OCI-LY3 (cell line): ENCODE data around the gene FAM181A.

ENCODE experiments used
- H2AFZ ChIP-seq: fragments of 200-600, 300-600 bp; shearing (Covaris generic); 2 replicates; pipeline ENCODE4 v1.6.0; 2014; ENCODE audit warnings: antibody characterized with exemption, low read depth, low read length
- H3K27ac ChIP-seq: fragments of 200-600, 300-600 bp; sonication (generic); 2 replicates; pipeline ENCODE4 v1.5.1; 2014; ENCODE audit warnings: mild to moderate bottlenecking, low read length, moderate library complexity, mixed read lengths
- H3K27me3 ChIP-seq: fragments of 200-600, 300-600 bp; sonication (generic); 2 replicates; pipeline ENCODE4 v1.6.1; 2014; ENCODE audit warnings: low read depth, low read length, mixed read lengths
- H3K36me3 ChIP-seq: fragments of 200-600, 300-600 bp; sonication (generic); replicated peaks from 2 replicates; pipeline ENCODE3; 2014; ENCODE audit warnings: low read depth, low read length, mixed read lengths
- H3K4me1 ChIP-seq: fragments of 300-600, 200-600 bp; sonication (generic); 2 replicates; pipeline ENCODE4 v1.6.1; 2014; ENCODE audit warnings: low read length, mixed read lengths
- H3K4me2 ChIP-seq: fragments of 200-600, 300-600 bp; sonication (generic); 2 replicates; pipeline ENCODE4 v1.6.1; 2014; ENCODE audit warnings: low read length, mixed read lengths
- H3K4me3 ChIP-seq: fragments of 300-600, 200-600 bp; sonication (generic); 2 replicates; pipeline ENCODE4 v1.5.1; 2014; ENCODE audit warnings: antibody characterized with exemption, mild to moderate bottlenecking, low read length, moderate library complexity
- H3K79me2 ChIP-seq: fragments of 300-600, 200-600 bp; shearing (Covaris generic); 2 replicates; pipeline ENCODE4 v1.6.1; 2014; ENCODE audit warnings: mild to moderate bottlenecking, low read length, mixed read lengths
- H3K9ac ChIP-seq: fragments of 300-600, 200-600 bp; shearing (Covaris generic); 2 replicates; pipeline ENCODE4 v1.6.0; 2014; ENCODE audit warnings: mild to moderate bottlenecking, low read length, moderate library complexity
- H3K9me3 ChIP-seq: fragments of 200-600, 300-600 bp; shearing (Covaris generic); 2 replicates; pipeline ENCODE4 v1.6.1; 2014; ENCODE audit warnings: low read length, mixed read lengths; ENCODE audit not compliant: insufficient read depth
- H4K20me1 ChIP-seq: fragments of 200-600, 300-600 bp; sonication (generic); 2 replicates; pipeline ENCODE4 v1.6.1; 2016; ENCODE audit warnings: low read length, mixed read lengths; ENCODE audit not compliant: insufficient read depth
- CTCF ChIP-seq: fragments of 200-600, 300-600 bp; sonication (generic); IDR thresholded peaks from 2 replicates; pipeline ENCODE4 v1.5.1; 2014; ENCODE audit warnings: antibody characterized with exemption, low read length, low read depth
- EZH2phosphoT487 ChIP-seq: fragments of 200-600 bp; shearing (Covaris generic); IDR thresholded peaks from 2 replicates; pipeline ENCODE4 v1.6.1; 2018; ENCODE audit warnings: antibody characterized with exemption, mixed run types, low read depth

The FAM181A gene

GRCh38 chr14:93954900-93955849, 28.0 kb downstream of the FAM181A start:
- Histone ChIP-seq H3K9me3 (no peaks in the 10 kb centered on the region), H3K79me2 (no peaks in the 10 kb centered on the region), H4K20me1 (no peaks in the 10 kb centered on the region), H3K4me2 (peak overlapping the region; percentile 81), H3K27ac (peak overlapping the region; percentile 60), H3K9ac (peak overlapping the region; percentile 70), H3K4me3 (peak overlapping the region; percentile 71), H3K27me3 (no peaks in the 10 kb centered on the region), H3K36me3 (no peaks in the 10 kb centered on the region), H2AFZ (peak overlapping the region; percentile 55; the same call in 1 of the 2 replicates), H3K4me1 (peaks cover 86% of the 10 kb centered on the region)
- TF ChIP-seq CTCF (no peak), EZH2phosphoT487 (no peak)

- no peaks in the 10 kb centered on the region for H4K20me1 ChIP-seq
- H3K4me2 ChIP-seq: peak overlapping the region; percentile 81
- H3K27me3 ChIP-seq: no peaks in the 10 kb centered on the region
- no peaks in the 10 kb centered on the region for H3K9me3 ChIP-seq
- H2AFZ ChIP-seq: no peak overlapping the region
- H3K9ac ChIP-seq: peak overlapping the region; percentile 70
- H3K4me1 ChIP-seq: peaks cover 93% of the 10 kb centered on the region
- H3K4me3 ChIP-seq: peak overlapping the region; percentile 71
- H3K27ac ChIP-seq: peak overlapping the region; percentile 60
- no peaks in the 10 kb centered on the region for H3K79me2 ChIP-seq
- TF ChIP-seq CTCF (no peak), EZH2phosphoT487 (no peak)
- H3K36me3 ChIP-seq: no peaks in the 10 kb centered on the region
Measured at GRCh38 chr14:93955850-93956481, 28.8 kb downstream of the FAM181A start.

DNA sequence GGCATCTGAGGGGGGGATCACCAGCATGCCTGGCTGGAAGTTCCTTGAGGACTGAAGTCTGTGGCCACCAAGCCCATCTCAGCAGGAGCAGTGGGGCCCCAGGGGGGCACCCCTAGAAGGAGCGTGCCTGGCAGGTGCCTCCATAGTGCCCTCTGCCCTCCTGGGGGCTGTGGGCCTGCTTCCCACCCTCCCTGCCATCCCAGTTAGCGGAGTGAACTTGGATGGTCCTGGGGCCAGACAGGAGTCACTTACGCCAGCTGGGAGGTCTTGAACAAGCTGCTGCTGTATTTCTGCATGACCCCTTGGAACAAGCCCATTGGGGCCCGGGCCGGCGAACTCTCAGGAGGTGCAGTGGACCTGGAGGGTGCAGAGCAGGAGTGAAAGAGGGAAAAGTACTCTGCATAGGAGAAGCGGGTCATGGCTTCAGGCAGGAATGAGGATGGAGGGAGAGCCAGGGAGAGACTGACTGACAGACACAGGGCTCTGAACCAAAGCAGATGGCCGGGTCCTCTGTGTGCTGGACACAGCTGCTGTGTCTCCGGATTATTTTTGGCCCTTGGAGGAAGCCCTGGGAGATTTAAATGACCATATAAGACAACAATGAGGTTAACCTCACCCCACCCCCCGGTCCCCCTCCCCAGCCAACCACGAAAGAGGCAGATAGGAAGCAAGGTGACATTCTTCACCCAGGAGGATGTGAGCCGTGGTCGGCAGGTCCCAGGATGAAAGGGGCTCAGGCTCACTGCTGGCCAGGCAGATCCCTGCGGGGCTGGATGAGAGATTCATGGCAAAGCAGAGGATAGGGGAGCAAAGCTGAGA, 29.6 kb downstream of the FAM181A start:
- Histone ChIP-seq H3K4me1 (peaks cover 93% of the 10 kb centered on the region), H4K20me1 (no peaks in the 10 kb centered on the region), H3K9ac (peak overlapping the region; percentile 70), H2AFZ (no peak overlapping the region), H3K4me3 (peak overlapping the region; percentile 71; the same call in 1 of the 2 replicates), H3K27me3 (no peaks in the 10 kb centered on the region; the same call in 1 of the 2 replicates), H3K79me2 (no peaks in the 10 kb centered on the region), H3K36me3 (no peaks in the 10 kb centered on the region), H3K27ac (peak overlapping the region; percentile 60), H3K4me2 (peak overlapping the region; percentile 81), H3K9me3 (no peaks in the 10 kb centered on the region)
- no peak for TF ChIP-seq EZH2phosphoT487
- no peak for TF ChIP-seq CTCF
